Activated CD4-positive, alpha-beta T cell treated with anti-CD3 and anti-CD28 coated beads for 36 hours (primary cell): ENCODE results near the gene G6PC2. TPM values are rescaled to one million over a fixed set of nuclear protein-coding genes. Genes with fewer than 3 reads are reported as not detected.

Source experiments
- ATAC-seq: fragments of 200-7000 bp; cut with Tn5 transposase; one replicate; pipeline ENCODE4 v1.10.0; 2021; ENCODE audit warnings: mild to moderate bottlenecking, moderate library complexity
- CTCF ChIA-PET: fragments of 350-600 bp; sonication (Branson Sonifier 250); formaldehyde crosslinking; loops from one replicate; lab custom pipeline; 2021; ENCODE audit warnings: antibody characterized with exemption; lab: Charles Lee
- POLR2A ChIA-PET: fragments of 350-600 bp; sonication (Branson Sonifier 250); formaldehyde crosslinking; loops from one replicate; lab custom pipeline; 2021; ENCODE audit warnings: antibody characterized with exemption, inconsistent platforms; lab: Charles Lee
- DNase-seq: peaks from one replicate; pipeline ENCODE4 v3.0.0-alpha.2; 2020
- H3K27ac Mint-ChIP-seq: one replicate; pipeline ENCODE4 v1.8.0; 2021; ENCODE audit warnings: mixed read lengths
- H3K27me3 Mint-ChIP-seq: one replicate; pipeline ENCODE4 v1.8.0; 2021; ENCODE audit warnings: mixed read lengths
- H3K36me3 Mint-ChIP-seq: one replicate; pipeline ENCODE4 v1.8.0; 2021; ENCODE audit warnings: low read depth, mixed read lengths
- H3K4me1 Mint-ChIP-seq: one replicate; pipeline ENCODE4 v1.8.0; 2021; ENCODE audit warnings: mixed read lengths
- H3K4me3 Mint-ChIP-seq: one replicate; pipeline ENCODE4 v1.8.0; 2021; ENCODE audit warnings: mild to moderate bottlenecking, moderate library complexity, mixed read lengths
- H3K9me3 Mint-ChIP-seq: one replicate; pipeline ENCODE4 v1.8.0; 2021; ENCODE audit warnings: low read depth, mixed read lengths
- intact Hi-C, 2 experiments: fragments of 100-400 bp; cut with DNase I in 1 of 2; cut with micrococcal nuclease in 1 of 2; formaldehyde crosslinking; loops; one replicate each; pipeline versions ENCODE4 v1.14.2 to v1.15.1; 2022 to 2024; cut with DNase I, micrococcal nuclease
- total RNA-seq, 2 experiments: library from RNA; stranded (reverse); gene quantifications; one replicate each; pipeline ENCODE4 v1.2.3, GENCODE V29; 2021

The G6PC2 gene
- total RNA-seq, 2 experiments from 2014 or later, result not detected

DNA sequence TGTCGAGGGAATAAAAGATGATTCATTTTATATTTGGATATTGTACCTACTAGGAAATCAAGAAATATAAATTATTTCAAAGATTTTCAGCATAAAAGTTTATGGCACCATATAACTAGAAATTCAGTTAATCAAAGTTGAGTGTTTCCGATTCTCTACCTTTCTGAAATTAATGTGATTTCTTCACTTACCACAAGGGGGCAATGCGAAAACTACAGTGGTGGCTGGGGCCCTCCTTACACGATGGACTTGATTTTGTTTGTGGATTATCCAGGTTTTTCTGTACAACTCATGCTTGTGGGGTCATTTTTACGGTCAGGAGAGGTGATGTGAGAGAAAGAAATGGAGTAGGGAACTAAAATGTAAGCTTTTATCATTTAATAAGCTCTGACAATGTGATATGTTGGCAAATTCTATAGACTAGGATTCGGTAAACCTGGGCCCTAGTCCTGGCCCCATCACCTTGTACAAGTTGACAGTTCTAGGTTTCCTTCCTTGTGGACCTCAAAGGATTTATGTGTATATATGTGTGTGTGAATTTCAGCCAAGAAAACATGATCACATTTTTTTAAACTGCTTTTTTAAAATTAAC lies 47.6 kb downstream of the G6PC2 start:
- ATAC-seq, result peak; percentile 51
- POLR2A ChIA-PET, result no interaction called here
- Mint-ChIP-seq H3K27ac (no peak overlapping the region), H3K9me3 (peaks cover 5% of the 10 kb centered on the region), H3K4me3 (no peak overlapping the region), H3K27me3 (peaks cover 8% of the 10 kb centered on the region), H3K36me3 (peaks cover 7% of the 10 kb centered on the region), H3K4me1 (no peaks in the 10 kb centered on the region)
- CTCF ChIA-PET, result interaction anchor here (0.6 to 2.4 kb wide), 13 partner anchors 8 to 387 kb away, joined by 3 to 9 read pairs (median 4); no protein-coding TSS in a partner anchor
- DNase-seq, result peak; percentile 21
- intact Hi-C loops, result no loop called here

DNA sequence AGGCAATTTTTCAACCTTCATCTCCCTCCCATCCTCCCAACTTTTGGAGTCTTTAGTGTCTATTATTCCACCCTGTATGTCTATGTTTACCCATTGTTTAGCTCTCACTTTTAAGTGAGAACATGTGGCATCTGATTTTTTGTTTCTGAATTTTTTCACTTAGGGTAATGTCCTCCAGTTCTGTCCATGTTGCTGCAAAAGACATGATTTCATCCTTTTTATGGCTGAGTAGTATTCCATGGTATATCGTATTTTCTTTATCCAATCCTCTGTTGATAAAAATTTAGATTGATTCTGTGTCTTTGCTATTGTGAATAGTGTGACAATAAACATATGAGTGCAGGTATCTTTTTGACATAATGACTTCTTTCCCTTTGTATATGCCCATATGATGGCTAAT lies 48.2 kb downstream of the G6PC2 start:
- peaks cover 9% of the 10 kb centered on the region for H3K27me3 Mint-ChIP-seq
- ATAC-seq (no peak), DNase-seq (no peak)
- no peak overlapping the region for H3K4me3 Mint-ChIP-seq
- ChIA-PET CTCF (interaction anchor here (0.6 to 2.4 kb wide), 10 partner anchors 8 to 388 kb away, joined by 3 to 9 read pairs (median 4); no protein-coding TSS in a partner anchor), POLR2A (no interaction called here)
- H3K4me1 Mint-ChIP-seq, result no peaks in the 10 kb centered on the region
- H3K36me3 Mint-ChIP-seq, result peaks cover 9% of the 10 kb centered on the region
- H3K9me3 Mint-ChIP-seq, result peaks cover 8% of the 10 kb centered on the region
- intact Hi-C loops, result no loop called here
- H3K27ac Mint-ChIP-seq, result no peak overlapping the region

GRCh38 chr2:168951871-168952270 lies 50.8 kb downstream of the G6PC2 start:
- H3K27ac Mint-ChIP-seq, result no peak overlapping the region
- peaks cover 10% of the 10 kb centered on the region for H3K27me3 Mint-ChIP-seq
- intact Hi-C loops, result no loop called here
- DNase-seq, result no peak
- ATAC-seq, result no peak
- peaks cover 9% of the 10 kb centered on the region for H3K36me3 Mint-ChIP-seq
- H3K4me1 Mint-ChIP-seq, result no peaks in the 10 kb centered on the region
- H3K4me3 Mint-ChIP-seq, result no peak overlapping the region
- ChIA-PET CTCF (no interaction called here), POLR2A (no interaction called here)
- H3K9me3 Mint-ChIP-seq, result peaks cover 11% of the 10 kb centered on the region

DNA sequence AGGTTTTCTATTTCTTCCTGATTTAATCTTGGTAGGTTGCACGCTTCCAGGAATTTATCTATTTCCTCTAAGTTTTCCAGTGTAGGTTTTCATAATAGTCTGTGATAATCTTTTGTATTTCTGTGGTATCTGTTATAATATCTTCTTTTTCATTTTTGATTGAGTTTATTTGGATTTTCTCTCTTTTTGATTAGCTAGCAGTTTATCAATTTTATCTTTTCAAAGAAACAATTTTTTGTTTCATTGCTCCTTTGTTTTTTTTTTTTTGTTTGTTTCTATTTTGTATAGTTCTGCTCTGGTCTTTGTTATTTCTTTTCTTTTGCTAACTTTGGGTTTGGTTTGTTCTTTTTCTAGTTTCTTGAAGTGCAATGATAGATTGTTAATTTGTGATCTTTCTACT lies 51.3 kb downstream of the G6PC2 start:
- intact Hi-C loops, result no loop called here
- ChIA-PET POLR2A (no interaction called here), CTCF (no interaction called here)
- Mint-ChIP-seq H3K27ac (no peak overlapping the region), H3K4me1 (no peaks in the 10 kb centered on the region), H3K4me3 (no peak overlapping the region), H3K9me3 (peaks cover 11% of the 10 kb centered on the region), H3K36me3 (peaks cover 9% of the 10 kb centered on the region), H3K27me3 (peaks cover 10% of the 10 kb centered on the region)
- ATAC-seq, result no peak
- no peak for DNase-seq

GRCh38 chr2:168954256-168954655 lies 53.2 kb downstream of the G6PC2 start:
- DNase-seq (no peak), ATAC-seq (no peak)
- ChIA-PET POLR2A (no interaction called here), CTCF (no interaction called here)
- Mint-ChIP-seq H3K9me3 (peaks cover 11% of the 10 kb centered on the region), H3K27me3 (peaks cover 12% of the 10 kb centered on the region), H3K27ac (no peak overlapping the region), H3K4me3 (no peak overlapping the region), H3K4me1 (no peaks in the 10 kb centered on the region), H3K36me3 (peaks cover 9% of the 10 kb centered on the region)
- intact Hi-C loops, result no loop called here

DNA sequence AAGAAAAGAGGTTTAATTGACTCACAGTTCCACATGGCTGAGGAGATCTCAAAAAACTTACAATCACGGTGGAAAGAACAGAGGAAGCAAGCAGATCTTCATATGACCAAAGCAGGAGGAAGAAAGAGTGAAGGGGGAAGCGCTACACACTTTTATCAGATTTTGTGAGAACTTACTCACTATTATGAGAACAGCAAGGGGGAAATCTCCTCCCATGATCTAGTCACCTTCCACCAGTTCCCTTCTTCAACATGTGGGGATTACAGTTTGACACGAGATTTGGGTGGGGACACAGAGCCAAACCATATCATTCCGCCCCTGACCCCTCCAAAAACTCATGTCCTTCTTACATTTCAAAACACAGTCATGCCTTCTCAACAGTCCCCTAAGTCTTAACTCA lies 54.2 kb downstream of the G6PC2 start:
- H3K27me3 Mint-ChIP-seq, result peaks cover 12% of the 10 kb centered on the region
- H3K27ac Mint-ChIP-seq, result no peak overlapping the region
- no peak for ATAC-seq
- ChIA-PET POLR2A (no interaction called here), CTCF (no interaction called here)
- no peak overlapping the region for H3K4me3 Mint-ChIP-seq
- no peaks in the 10 kb centered on the region for H3K4me1 Mint-ChIP-seq
- peaks cover 11% of the 10 kb centered on the region for H3K9me3 Mint-ChIP-seq
- H3K36me3 Mint-ChIP-seq, result peaks cover 9% of the 10 kb centered on the region
- intact Hi-C loops, result no loop called here
- DNase-seq, result no peak

DNA sequence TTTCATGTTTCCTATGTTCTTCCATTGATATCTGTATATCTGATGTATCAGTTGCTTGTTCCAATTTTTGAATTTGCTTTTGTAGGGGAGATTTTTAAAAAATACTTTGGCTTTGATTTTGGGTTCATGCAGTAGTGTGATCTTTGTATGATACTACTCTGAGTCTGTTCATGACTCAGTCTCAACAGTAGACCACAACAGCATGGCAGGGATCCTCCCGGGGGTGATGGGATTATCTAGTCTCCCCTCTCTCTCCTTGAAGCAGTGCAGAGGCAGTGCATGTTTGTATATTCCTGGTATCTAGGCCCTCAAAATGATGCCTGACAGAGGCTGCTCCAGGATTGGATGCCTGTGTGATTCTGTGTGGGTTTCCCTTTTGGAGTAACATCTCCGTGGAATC lies 55.3 kb downstream of the G6PC2 start:
- intact Hi-C loops, result no loop called here
- peaks cover 11% of the 10 kb centered on the region for H3K9me3 Mint-ChIP-seq
- no peak overlapping the region for H3K4me3 Mint-ChIP-seq
- ATAC-seq (no peak), DNase-seq (no peak)
- peaks cover 12% of the 10 kb centered on the region for H3K27me3 Mint-ChIP-seq
- ChIA-PET CTCF (interaction anchor here (1.2 to 3.1 kb wide), 2 partner anchors 8 to 11 kb away, joined by 9 to 15 read pairs; no protein-coding TSS in a partner anchor), POLR2A (no interaction called here)
- H3K27ac Mint-ChIP-seq, result no peak overlapping the region
- H3K36me3 Mint-ChIP-seq, result peaks cover 9% of the 10 kb centered on the region
- peaks cover under 1% of the 10 kb centered on the region for H3K4me1 Mint-ChIP-seq

Other genes with a start within 250 kb of the G6PC2 start
- gene NOSTRIN, start 98.7 kb upstream of the G6PC2 start, total RNA-seq, result not detected
- gene SPC25, start 10.9 kb upstream of the G6PC2 start, total RNA-seq, result 10 to 100 TPM; 33.7 to 38.4 TPM
- not detected for gene ABCB11, start 130.0 kb downstream of the G6PC2 start, total RNA-seq
- gene DHRS9, start 168.3 kb downstream of the G6PC2 start, total RNA-seq, result 1 to 10 TPM; 4.1 to 4.8 TPM